ENCODE measurements around the gene ANKH. TPM values are rescaled to one million over a fixed set of nuclear protein-coding genes. Genes with fewer than 3 reads are reported as not detected.

Gene ANKH
- total RNA-seq, 2 donors from 2014 or later: 29.4 to 142 TPM

GRCh38 chr5:14673443-14673842 lies 198.1 kb downstream of the ANKH start:
- H3K36me3 Mint-ChIP-seq: peaks cover 16 to 28% of the 10 kb centered on the region in 2 donors
- DNase-seq (ENCODE audit: low spot score in 2 of 2): no peak
- peak overlapping the region; percentile 19 to 37 for H3K27ac Mint-ChIP-seq
- no peak for ATAC-seq
- H3K9me3 Mint-ChIP-seq: no peaks in the 10 kb centered on the region

- Mint-ChIP-seq H3K9me3 (no peaks in the 10 kb centered on the region), H3K36me3 (peaks cover 18 to 30% of the 10 kb centered on the region in 2 donors), H3K27ac (peak overlapping the region; percentile 92 to 95)
- no peak for ATAC-seq
- DNase-seq (ENCODE audit: low spot score in 2 of 2): no peak
These were observed 198.8 kb downstream of the ANKH start for GRCh38 chr5:14672484-14673394.

GRCh38 chr5:14672082-14672481 lies 199.5 kb downstream of the ANKH start:
- Mint-ChIP-seq H3K27ac (peak overlapping the region; percentile 92 to 95), H3K36me3 (peaks cover 18 to 34% of the 10 kb centered on the region in 2 donors), H3K9me3 (no peaks in the 10 kb centered on the region)
- ATAC-seq (no peak), DNase-seq (ENCODE audit: low spot score in 2 of 2) (no peak)

- no peak for DNase-seq (ENCODE audit: low spot score in 2 of 2)
- peak overlapping the region; percentile 92 to 95 for H3K27ac Mint-ChIP-seq
- peak; percentile 61 to 68 for ATAC-seq
- no peaks in the 10 kb centered on the region for H3K9me3 Mint-ChIP-seq
- peaks cover 21 to 34% of the 10 kb centered on the region in 2 donors for H3K36me3 Mint-ChIP-seq
These were observed 200.2 kb downstream of the ANKH start for GRCh38 chr5:14671414-14671813.

DNA sequence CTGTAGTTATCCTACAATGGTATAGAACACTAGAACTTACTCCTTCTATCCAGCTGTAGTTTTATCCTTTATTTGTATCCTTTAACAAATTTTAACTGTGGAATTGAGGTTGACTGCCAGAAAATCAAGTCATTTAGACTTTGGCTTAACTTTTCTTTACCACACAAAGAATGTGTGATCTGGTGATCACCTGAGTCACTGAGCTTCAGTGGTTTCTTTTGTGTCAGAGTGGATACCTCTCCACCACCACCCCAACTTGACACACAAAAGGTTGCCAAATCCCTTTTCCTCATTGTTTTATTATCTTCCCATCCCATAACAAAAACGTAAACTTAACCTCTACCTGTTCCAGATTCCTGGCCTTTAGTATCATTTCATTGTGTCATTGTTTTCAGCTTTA lies 201.6 kb downstream of the ANKH start:
- Mint-ChIP-seq H3K36me3 (peaks cover 27 to 33% of the 10 kb centered on the region in 2 donors), H3K27ac (peak overlapping the region in 1 of 2 donors; percentile 55), H3K9me3 (no peaks in the 10 kb centered on the region)
- peak; percentile 49 to 61 for ATAC-seq
- DNase-seq (ENCODE audit: low spot score in 2 of 2): no peak

DNA sequence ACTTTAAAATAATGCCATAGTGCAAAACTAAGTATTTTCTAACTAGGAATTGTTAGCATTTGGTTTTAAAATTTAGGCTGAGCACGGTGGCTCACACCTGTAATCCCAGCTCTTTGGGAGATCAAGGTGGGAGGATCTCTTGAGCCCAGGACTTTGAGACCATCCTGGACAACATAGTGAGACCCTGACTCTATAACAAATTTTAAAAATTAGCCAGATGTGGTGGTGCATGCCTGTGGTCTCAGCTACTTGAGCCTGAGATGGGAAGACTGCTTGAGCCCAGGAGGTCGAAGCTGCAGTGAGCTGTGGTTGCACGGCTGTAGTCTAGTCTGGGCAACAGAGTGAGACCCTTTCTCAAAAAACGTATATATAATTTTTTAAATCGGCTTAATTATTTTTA lies 202.2 kb downstream of the ANKH start:
- ATAC-seq: no peak
- peaks cover 25 to 33% of the 10 kb centered on the region in 2 donors for H3K36me3 Mint-ChIP-seq
- no peaks in the 10 kb centered on the region for H3K9me3 Mint-ChIP-seq
- no peak for DNase-seq (ENCODE audit: low spot score in 2 of 2)
- peak overlapping the region in 1 of 2 donors; percentile 55 for H3K27ac Mint-ChIP-seq

GRCh38 chr5:14668181-14668591 lies 203.4 kb downstream of the ANKH start:
- Mint-ChIP-seq H3K36me3 (peaks cover 30 to 38% of the 10 kb centered on the region in 2 donors), H3K27ac (peak overlapping the region; percentile 75 to 95), H3K9me3 (no peaks in the 10 kb centered on the region)
- no peak for DNase-seq (ENCODE audit: low spot score in 2 of 2)
- no peak for ATAC-seq

DNA sequence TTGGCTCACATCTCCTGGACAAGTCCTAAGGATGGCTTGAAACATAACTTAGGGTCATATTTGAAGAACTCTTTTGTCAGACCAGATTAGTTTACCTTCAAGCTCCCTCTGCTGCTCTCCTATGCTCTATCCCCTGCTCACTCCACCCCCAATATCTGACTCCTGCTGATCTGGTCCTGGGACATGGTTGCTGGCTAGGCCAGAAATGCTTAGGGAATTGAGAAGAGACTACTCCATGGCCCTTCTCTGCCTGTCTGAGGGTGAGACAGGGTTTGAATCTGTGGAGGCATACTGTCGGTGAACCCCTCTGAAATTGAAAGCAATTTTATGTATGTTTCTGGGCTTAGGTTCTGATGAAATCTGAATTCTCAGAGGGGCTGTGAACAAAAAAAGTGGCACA lies 203.8 kb downstream of the ANKH start:
- ATAC-seq (no peak), DNase-seq (ENCODE audit: low spot score in 2 of 2) (no peak)
- Mint-ChIP-seq H3K9me3 (no peaks in the 10 kb centered on the region), H3K36me3 (peaks cover 34 to 40% of the 10 kb centered on the region in 2 donors), H3K27ac (peak overlapping the region; percentile 75 to 95)

DNA sequence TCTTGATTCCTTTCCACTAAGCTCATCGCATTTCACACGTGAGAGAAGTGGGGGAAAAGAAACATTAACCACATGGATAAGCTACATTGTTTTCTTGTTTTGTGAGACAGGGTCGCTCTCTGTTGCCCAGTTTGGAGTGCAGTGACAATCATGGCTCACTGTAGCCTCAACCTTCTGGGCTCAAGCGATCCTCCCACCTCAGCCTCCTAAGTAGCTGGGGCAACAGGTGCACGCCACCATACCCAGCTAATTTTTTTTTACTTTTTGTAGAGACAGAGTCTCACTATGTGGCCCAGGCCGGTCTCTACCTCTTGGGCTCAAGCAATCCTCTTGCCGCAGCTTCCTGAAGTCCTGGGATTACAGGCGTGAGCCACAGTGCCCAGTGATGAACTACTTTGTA lies 204.3 kb downstream of the ANKH start:
- ATAC-seq: no peak
- Mint-ChIP-seq H3K36me3 (peaks cover 39 to 40% of the 10 kb centered on the region in 2 donors), H3K9me3 (no peaks in the 10 kb centered on the region), H3K27ac (peak overlapping the region; percentile 75 to 95)
- DNase-seq (ENCODE audit: low spot score in 2 of 2): no peak

DNA sequence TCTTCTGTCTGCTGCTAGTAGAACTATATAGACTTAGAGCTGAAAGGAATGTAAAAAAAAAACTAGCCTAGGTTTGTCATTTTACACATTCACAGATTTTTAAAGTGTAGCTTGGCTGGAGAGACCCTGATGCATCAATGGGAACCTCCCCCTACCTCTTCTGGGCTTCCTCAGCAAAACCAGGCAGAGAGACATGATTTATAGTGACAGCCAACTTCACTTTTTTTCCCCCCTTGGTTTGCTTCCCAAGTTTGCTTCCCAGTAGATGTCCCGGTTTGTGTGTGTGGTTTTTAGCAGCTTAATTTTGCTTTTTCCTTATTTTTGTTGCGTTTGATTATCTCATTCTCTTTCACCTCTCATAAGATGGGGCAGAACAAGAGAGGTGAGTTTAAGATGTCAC lies 205.2 kb downstream of the ANKH start:
- Mint-ChIP-seq H3K36me3 (peaks cover 40 to 46% of the 10 kb centered on the region in 2 donors), H3K9me3 (no peaks in the 10 kb centered on the region)

DNA sequence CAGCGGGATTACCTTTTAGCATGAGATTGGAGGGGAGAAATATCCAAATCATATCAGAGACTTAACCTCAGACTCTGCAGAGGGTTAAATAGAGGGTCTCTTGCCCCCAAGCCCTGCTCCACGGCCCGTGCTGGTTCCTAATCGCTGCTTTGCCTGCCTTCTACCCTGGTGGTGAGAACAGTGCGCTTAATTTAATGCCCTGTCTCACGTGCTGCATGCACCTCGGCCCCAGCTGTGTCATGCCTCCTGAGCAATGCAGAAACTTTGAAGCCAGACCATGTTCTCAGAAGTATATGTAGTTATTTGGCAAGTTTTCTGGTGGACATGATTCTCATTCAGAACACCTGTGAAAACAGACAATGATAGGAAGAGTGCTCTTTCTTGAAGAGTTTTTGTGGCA lies 205.6 kb downstream of the ANKH start:
- H3K36me3 Mint-ChIP-seq: peaks cover 37 to 48% of the 10 kb centered on the region in 2 donors
- peak in 1 of 2 donors; percentile 53 for DNase-seq (ENCODE audit: low spot score in 2 of 2)
- peak; percentile 10 to 30 for ATAC-seq
- peak overlapping the region; percentile 80 to 98 for H3K27ac Mint-ChIP-seq
- no peaks in the 10 kb centered on the region for H3K9me3 Mint-ChIP-seq

More for the DNA sequence above, 205.2 kb downstream of the ANKH start:
- ATAC-seq (no peak), DNase-seq (ENCODE audit: low spot score in 2 of 2) (no peak)
- peak overlapping the region; percentile 80 to 98 for H3K27ac Mint-ChIP-seq

DNA sequence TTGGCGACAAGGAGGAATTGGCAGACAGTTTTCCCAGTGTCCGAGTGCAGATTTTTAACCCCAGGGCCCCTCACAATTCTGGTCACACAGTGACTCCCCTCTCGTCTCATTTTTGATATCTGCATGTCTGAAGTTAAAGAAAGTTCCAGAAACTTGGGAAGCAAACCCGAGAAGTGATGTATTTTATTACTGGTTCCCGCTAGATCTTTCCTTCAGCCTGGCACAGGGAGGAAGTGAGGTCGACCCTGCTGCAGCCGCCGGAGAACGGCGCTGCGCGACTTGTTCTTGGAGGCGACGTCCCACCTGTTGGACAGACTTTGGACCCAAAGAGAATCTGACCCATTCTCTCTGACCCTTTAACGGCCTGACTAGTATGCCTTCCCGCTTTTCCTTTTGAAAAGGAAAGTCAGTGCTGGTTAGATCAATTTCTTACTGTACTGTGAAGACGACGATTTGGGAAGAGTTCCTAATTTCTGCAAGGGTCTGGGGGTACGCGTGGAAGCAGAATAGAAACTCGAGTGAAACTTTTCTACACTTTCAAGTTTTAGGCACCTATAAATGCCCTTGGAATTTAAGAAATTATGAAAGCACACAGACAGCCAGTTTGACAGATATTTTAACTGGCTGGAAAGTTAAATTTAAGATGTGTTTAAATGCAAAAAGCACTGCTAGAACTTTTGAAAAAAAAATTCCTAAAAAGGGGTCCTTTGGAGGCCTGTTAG lies 206.3 kb downstream of the ANKH start:
- Mint-ChIP-seq H3K36me3 (peaks cover 37 to 53% of the 10 kb centered on the region in 2 donors), H3K9me3 (peaks cover 0 to 4% of the 10 kb centered on the region in 2 donors), H3K27ac (peak overlapping the region; percentile 98)
- no peak for DNase-seq (ENCODE audit: low spot score in 2 of 2)
- ATAC-seq: no peak

DNA sequence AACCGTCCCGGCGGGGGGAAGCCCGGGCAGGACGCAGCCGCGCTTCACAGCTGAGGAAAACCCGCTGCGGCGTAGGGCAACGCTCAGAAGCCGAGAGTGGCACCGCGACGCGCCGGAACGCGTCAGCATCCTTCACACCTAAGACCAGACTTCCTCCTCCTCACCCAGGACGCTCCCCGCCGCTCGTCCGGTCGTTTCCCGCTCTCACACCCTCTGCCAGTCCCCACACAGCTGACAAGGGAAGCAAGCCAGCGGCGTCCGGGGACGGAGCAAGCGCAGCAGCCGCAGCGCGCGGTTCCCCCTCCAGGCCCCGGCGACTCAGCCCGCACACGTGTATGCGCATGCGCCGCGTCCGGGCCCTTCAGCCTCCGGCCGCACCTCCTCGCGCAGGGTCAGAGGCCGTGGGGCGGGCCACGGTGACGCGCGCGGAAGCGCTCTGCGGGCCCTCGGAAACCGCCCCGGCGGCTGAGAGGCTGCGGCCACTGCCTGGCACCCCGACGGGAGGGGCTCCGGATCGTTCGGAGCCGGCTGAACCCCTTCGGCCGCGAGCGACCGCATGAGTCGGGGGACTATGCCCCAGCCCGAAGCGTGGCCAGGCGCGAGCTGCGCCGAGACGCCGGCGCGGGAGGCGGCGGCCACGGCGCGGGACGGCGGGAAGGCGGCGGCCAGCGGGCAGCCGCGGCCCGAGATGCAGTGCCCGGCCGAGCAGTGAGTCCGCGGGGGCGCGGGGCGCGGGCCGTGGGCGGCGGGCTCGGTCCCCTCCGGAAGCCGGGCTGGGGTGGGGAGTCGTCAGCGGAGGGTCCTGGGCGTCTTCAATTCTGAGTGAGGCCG lies 207.1 kb downstream of the ANKH start, which contains the start of gene OTULIN:
OTULIN (plus strand) TSS at position 449 of the 831 bp plus-strand sequence; CDS start at position 557, 108 bp downstream.
- ATAC-seq (peak; percentile 89 to 90), DNase-seq (ENCODE audit: low spot score in 2 of 2) (peak; percentile 86 to 96)
- peaks cover 37 to 59% of the 10 kb centered on the region in 2 donors for H3K36me3 Mint-ChIP-seq
- H3K27ac Mint-ChIP-seq: peak within 1 kb of the TSS; percentile 98 to 99
- peaks cover 0 to 4% of the 10 kb centered on the region in 2 donors for H3K9me3 Mint-ChIP-seq

GRCh38 chr5:14663734-14664269 lies 207.8 kb downstream of the ANKH start:
- peak; percentile 5 to 41 for ATAC-seq

GRCh38 chr5:14662721-14663260 lies 208.8 kb downstream of the ANKH start:
- no peak for DNase-seq (ENCODE audit: low spot score in 2 of 2)
- Mint-ChIP-seq H3K36me3 (peaks cover 29 to 52% of the 10 kb centered on the region in 2 donors), H3K27ac (peak overlapping the region in 1 of 2 donors; percentile 98), H3K9me3 (peaks cover 0 to 4% of the 10 kb centered on the region in 2 donors)
- ATAC-seq: no peak

More at GRCh38 chr5:14663734-14664269, 207.8 kb downstream of the ANKH start:
- no peak for DNase-seq (ENCODE audit: low spot score in 2 of 2)
- H3K9me3 Mint-ChIP-seq: peaks cover 0 to 4% of the 10 kb centered on the region in 2 donors
- peaks cover 37 to 60% of the 10 kb centered on the region in 2 donors for H3K36me3 Mint-ChIP-seq
- H3K27ac Mint-ChIP-seq: peak overlapping the region; percentile 98 to 99

Measured in activated naive CD4-positive, alpha-beta T cell treated with anti-CD3 and anti-CD28 coated beads, Interleukin-2, amount 50 U/mL, for 72 hours (primary cell).